HG03439 (cell line): ENCODE measurements around the gene ZNHIT6.

ENCODE experiments used
- ATAC-seq: cut with Tn5 transposase; IDR thresholded peaks from one replicate; pipeline ENCODE4 v1.9.1; 2021; ENCODE audit warnings: mild to moderate bottlenecking, moderate library complexity; ENCODE audit not compliant: unreplicated experiment

Gene ZNHIT6

GRCh38 chr1:85623061-85623471 lies 85.2 kb downstream of the ZNHIT6 start:
- ATAC-seq: no peak

DNA sequence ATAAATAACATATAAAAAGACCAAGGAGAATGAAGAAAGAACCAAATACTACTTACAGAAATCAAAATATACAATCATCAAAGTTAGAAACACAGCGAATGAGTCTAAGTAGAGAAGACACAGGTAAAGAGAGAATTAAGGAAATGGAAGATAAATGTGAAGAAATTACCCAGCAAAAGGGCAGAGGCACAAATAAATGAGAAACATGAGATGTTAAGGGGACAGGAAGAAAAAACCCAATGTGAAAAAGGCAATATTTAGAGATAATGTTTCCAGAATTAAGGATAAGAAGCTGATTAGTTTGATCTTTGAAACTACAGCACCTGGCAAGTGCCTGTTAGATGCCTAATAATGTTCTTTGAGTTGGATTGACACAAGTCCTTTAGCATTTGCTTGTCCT lies 86.8 kb downstream of the ZNHIT6 start:
- ATAC-seq: no peak

GRCh38 chr1:85617633-85618100 lies 90.6 kb downstream of the ZNHIT6 start:
- ATAC-seq: no peak

GRCh38 chr1:85616736-85617135 lies 91.5 kb downstream of the ZNHIT6 start:
- no peak for ATAC-seq

GRCh38 chr1:85616364-85616705 lies 91.9 kb downstream of the ZNHIT6 start:
- ATAC-seq: no peak

DNA sequence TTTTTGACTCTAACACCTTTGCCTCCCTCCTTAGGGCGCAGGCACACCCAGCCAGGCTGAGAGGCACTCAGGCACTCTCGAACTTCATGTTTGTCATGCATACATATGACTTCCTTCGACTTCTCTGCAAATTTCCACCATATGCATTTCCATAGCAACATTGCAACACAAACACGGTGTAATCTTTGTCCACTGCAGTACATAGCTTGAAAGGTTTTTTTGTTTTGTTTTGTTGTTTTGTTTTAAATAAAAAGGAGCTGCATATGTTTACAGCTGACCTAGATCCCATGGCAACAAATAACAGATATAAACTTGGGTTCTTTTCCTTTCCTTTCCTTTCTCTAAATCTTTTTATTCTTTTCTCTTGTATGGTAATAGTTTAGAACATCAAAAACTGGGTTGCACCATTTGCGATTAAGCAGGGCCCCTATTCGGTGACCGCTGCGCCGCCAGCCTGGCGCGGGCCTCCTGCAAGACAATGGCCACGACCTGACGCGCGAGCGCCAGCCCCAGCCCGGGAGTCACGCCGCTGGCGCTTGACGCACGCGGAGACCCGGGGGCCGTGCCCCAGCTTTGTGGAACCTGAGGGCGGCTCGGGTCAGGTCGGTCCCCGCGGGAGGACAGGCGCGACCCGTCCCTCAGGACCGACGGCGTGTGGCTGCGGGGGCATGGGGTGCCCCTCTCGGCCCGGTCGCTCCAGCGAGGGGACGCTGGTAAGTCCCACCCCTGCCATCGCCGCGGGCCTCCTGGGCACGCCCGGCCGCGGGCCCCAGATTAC lies 92.5 kb downstream of the ZNHIT6 start:
- ATAC-seq: no peak

DNA sequence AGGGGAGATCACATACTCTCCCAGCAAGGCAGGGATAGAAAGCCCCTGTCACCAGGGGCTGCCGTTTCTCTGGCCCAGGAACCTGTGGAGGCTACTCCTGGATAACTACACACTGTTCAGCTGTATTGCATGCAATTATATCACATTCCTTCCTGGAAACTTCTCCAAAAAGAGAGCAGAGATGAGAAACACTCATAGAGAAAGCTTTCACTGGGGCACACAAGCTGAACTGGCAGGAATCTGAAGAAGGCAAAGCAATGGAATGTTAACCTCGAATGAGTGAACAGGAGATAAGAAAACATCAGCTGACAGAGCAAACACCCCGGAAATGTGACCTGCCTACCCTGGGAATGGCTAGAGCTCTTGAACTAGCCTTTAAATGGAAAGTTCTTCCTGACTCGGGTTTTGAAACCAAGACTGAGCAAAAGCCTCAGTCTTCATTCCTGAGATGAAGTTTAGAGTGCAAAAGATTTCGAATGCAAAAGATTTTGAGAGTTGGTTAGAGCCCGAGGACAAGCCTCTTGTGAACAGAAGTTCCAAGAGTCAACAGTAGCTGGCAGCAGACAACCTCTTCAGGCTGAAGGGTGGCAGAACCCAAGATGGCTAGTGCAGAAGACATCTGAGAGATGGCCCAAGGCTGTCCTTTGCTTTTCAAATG lies 95.4 kb downstream of the ZNHIT6 start:
- no peak for ATAC-seq

DNA sequence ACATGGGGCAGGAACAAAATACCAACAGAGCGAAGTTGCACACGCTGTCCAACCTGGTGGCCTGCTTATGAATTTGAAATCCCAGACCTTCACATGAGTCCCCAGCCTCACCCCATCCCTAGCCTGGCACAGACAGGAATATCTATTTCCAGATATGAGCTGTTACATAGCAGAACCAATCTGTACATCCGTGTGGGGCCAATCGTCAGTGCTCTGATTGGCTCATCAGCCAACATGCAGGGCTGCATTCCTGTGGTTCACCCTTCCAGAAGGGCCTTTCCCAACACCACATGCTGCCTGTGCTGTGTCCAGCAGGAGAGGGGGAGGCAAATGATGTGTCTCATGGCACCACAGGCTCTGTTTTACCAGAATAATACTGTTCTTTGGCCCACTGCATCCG lies 96.4 kb downstream of the ZNHIT6 start:
- ATAC-seq: no peak

- ATAC-seq: no peak
These were observed 96.8 kb downstream of the ZNHIT6 start for GRCh38 chr1:85611425-85611824.

- no peak for ATAC-seq
These were observed 98.3 kb downstream of the ZNHIT6 start for GRCh38 chr1:85609976-85610375.

DNA sequence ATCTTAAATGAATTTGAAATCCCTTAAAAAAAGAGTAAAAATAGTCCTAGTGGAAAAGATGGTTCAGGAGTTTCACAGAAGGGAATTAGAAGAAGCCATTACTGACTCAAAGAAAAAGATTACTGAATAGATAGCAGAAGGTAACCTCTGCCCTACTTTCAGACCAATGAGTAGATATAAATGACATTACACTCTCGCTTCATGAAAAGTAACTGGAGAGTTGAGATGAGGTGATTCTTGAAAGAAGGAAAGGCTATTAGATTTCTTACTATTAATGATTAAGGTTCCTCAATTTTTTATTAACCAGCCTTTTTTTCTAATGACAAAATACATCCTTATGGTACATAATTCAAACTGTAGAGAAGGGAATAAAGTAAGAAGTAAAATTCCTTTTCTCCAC lies 99.4 kb downstream of the ZNHIT6 start:
- no peak for ATAC-seq

DNA sequence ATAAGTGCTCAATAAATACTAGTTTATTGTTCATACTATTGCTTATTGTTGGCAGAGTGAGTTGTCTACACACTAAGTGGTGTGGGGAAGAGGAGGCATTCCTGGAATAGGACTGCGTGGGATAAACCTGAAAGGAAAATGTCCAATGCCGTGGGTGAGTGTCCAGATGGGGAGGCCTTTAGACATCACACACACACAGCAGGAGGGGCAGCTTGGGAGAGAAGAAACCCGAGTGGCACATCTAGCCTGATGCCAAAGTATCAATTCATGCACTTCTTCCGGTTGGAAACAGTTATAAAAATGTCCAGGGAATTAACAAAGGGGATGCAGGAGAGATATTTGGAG lies 100.3 kb downstream of the ZNHIT6 start:
- no peak for ATAC-seq

DNA sequence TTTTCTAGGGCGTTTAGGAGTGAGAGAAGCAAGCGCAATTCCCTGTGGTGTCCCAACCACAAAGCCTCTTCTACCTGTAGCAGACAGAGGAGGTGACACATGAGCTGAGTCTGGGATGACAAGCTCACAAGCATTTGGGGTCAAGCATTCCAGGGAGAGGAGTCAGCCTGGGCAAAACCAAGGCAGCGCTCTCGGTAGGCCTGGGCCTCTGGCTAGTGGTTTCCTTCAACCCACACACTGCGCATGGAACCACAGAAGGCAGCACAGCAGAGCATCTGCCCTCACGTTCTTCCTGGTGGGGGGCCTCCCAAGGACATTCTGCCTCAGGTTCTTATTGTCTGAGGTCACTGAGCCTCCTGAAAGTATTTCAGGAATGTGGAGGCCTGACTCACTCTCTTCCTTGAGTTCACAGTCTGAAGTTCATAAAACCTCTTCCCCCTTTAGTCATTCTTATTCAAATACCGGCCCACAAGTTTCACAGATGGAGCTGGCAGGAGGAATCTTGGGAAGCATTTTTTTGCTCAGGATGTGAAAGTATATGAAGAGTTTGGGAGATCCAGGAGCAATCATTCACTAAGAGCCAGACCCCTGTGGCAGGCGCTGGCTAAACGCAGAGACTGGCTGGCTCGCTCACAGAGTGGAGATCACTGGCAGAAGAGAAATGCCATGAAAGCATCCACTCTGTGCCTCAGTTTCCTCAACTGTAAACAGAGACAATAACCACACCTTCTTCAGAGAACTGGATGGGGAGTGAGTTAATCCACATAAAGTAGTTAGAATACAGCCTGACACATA lies 100.9 kb downstream of the ZNHIT6 start:
- ATAC-seq: no peak

- ATAC-seq: no peak
These were observed 101.8 kb downstream of the ZNHIT6 start for GRCh38 chr1:85606414-85606800.

GRCh38 chr1:85605484-85606413 lies 102.5 kb downstream of the ZNHIT6 start:
- no peak for ATAC-seq

GRCh38 chr1:85604298-85604997 lies 103.8 kb downstream of the ZNHIT6 start:
- no peak for ATAC-seq

DNA sequence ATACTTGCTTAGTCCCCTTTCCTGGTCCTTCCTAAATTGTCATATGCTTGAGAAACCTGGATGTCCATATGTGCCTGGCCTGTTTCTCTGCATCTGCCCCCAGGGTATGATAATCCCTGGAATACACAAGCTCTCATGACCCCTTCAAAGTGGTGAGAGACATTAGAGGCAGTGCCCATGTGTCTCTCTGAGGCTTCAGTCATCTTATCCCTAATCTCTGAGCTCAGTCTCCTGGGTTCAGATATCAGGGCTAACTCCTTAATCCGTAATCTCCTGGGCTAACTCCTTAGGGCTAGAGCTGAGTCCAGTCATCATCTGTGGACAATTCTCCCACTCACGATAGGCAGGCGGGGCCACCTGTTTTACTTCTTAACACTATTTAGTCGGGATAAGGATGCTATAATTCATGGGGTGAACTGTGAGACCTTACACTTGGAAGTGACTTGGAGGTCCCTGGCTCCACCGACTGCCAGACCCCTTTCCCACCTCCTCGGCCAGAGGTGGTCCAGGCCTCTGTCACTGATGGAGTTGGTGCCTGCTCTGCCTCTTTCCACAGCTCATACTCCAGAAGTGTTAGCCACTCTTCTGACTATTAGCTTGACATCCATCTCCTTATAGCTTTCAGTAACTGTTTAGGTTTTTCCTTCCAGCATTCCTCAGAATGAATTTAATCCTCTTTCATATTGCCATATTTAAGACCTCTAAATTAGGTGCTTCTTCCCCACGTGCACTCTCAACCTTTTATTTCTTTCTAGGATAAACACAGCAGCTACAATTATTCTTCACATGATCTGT lies 105.0 kb downstream of the ZNHIT6 start:
- no peak for ATAC-seq

GRCh38 chr1:85602571-85602970 lies 105.7 kb downstream of the ZNHIT6 start:
- ATAC-seq: no peak

GRCh38 chr1:85601901-85602300 lies 106.3 kb downstream of the ZNHIT6 start:
- ATAC-seq: no peak
